SHP77 (cell line): ENCODE results near the gene SAMM50.

Experiments
- DNase-seq, 2 experiments: peaks; one replicate each; lab custom pipeline; 2025; lab: John Stamatoyannopoulos, UW

The SAMM50 gene

GRCh38 chr22:43976861-43977795 lies 21.9 kb downstream of the SAMM50 start:
- no peak for DNase-seq

- DNase-seq = no peak
Measured at GRCh38 chr22:43978558-43978957, 23.3 kb downstream of the SAMM50 start.

DNA sequence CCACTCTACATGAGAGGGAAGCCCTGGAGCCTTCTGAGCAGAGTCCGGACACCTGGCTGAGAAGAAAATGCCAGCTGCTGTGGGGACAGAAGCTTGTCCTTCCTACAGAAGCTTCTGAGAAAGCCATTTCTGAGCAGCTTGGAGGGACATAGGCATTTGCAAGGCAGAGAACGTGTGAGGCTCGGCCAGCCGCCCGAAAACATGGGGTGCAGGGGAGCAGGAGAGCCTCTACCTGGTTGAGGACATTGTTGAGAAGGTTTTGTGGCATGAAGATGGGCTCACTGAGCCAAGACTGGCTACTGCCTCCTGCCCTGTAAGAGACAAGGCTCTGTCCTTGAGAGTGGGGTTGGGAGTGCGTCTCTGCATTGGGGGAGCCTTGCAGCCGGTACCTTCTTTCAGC lies 25.3 kb downstream of the SAMM50 start:
- no peak for DNase-seq

DNA sequence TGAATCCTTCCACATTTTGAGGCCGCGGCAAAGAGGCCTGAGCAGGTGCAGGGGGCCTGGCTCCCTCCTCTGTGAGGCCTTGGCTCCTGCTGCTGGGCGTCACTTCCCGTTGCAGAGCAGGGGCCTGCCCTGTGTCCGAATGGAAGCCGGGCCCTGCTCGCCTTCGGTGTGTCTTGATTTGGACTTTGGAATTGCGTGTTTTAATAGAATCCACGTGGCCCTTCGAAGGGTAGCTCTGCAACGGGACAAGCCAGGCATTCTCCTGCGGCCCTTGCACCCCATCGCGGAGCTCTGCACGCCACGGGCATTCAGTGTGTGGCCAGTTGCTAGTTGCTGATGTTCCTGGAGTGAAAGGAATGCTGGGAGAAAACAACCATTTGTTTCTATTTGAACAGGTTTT lies 25.8 kb downstream of the SAMM50 start:
- DNase-seq = no peak

- DNase-seq = no peak
Measured at GRCh38 chr22:43983808-43984207, 28.6 kb downstream of the SAMM50 start.

GRCh38 chr22:43985532-43985931 lies 30.3 kb downstream of the SAMM50 start:
- DNase-seq = no peak

GRCh38 chr22:43988116-43988820 lies 33.0 kb downstream of the SAMM50 start:
- DNase-seq = no peak

DNA sequence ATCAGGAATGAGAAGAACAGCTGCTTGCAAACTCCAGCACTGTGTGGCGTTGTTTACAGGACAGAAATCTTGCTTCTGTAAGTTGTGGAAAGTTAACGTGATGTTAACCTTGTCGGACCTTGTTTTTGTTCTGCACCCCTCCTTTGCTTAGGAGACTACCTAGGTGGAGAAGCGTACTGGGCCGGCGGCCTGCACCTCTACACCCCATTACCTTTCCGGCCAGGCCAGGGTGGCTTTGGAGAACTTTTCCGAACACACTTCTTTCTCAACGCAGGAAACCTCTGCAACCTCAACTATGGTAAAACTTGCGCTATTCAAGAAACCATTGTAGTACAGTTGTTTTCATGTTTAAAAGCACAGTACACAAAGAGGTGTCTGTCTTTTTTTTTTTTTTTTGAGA lies 33.7 kb downstream of the SAMM50 start:
- no peak for DNase-seq

- DNase-seq = no peak
Measured at GRCh38 chr22:43990044-43990443, 34.8 kb downstream of the SAMM50 start.

DNA sequence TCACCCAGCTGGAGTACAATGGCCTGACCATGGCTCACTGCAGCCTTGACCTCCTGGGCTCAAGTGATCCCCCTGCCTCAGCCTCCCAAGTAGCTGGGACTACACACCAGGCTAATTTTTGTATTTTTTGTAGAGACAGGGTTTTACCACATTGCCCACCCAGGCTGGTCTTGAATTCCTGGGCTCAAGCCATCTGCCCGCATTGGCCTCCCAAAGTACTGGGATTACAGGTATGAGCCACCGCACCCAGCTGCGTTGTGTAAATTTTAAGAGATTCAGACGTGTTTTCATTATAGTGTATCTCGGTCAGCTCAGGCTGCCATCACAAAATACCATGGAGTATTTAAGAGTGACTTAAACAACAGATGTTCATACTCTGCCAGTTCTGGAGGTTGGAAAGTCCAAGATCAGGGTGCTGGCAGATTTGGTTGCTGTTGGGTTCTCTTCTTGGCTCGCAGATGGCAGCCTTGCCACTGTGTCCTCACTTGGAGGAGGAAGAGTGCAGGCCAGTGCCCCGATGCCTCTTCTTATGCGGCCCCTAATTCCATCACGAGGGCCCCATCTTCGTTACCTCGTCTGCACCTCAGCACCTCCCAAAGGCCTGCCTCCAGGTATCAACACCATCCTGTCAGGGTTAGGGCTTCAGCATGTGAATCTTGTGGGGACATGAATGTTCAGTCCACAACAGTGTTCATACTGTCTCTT lies 36.2 kb downstream of the SAMM50 start:
- DNase-seq = no peak

DNA sequence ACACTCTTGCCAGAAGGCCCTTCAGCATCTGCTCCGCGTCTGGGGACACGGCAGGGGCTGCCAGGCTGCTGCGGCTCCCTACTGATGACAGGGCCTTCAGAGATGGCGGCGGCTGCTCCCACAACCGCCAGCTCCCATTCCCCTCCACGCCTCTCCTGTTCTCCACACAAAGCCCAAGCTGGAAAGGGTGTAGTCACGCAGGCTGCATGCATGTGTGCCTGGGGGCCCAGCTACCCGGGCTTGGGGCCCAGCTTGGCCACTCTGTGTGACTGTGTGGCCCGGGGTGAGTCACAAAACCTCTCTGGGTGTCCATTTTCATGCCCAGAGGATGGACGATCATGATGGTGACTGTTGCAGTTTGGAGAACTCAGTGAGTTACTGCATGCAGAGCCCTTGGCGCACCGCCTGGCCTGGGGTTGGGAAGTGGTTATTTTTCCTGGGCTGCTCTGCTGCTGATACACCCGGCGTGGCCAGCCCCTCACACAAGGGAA lies 37.1 kb downstream of the SAMM50 start:
- DNase-seq = no peak

- DNase-seq = peak; percentile 35 to 39
Measured at GRCh38 chr22:43993072-43993760, 38.0 kb downstream of the SAMM50 start.

DNA sequence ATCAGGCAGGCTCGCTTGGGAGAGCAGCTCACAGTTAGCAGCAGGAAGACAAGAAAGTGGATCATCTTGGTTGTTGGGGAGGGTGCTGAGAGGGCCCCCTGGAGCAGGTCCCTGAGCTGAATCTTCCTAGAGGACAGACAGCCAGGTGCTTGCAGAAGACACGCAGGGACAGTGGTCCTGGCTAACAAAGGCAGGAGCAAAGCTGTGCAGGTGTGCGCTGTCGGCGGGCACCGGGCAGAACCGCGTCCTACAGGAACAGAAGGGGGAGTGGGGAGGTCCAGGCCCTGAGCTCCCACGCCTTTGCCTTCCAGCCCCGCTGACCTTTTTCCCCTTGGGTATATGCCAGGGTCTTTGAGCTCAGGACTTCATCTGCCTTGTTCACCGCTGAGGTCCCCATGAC lies 38.8 kb downstream of the SAMM50 start:
- DNase-seq = no peak

DNA sequence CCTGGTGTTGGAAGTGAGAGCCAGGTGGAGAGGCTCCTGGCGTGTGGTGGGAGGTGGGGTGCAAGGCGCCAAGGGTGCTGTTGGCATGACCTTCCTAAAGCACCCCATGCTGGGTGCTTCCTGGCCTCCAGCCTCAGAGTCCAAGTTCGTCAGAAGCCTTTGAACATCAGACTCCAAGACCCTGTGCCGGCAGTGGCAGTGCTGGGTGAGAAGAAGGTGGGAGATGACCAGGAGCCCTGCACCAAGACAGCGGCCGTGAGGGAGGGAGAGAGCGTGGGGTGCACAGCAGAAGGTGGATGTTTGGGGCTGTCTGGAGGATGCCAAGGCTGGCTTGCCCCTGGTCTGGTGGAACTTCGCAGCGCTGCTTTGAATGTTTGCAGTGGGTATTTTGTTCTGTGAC lies 39.2 kb downstream of the SAMM50 start:
- DNase-seq = no peak

GRCh38 chr22:43995057-43995685 lies 39.9 kb downstream of the SAMM50 start:
- no peak for DNase-seq

GRCh38 chr22:43995798-43996169 lies 40.5 kb downstream of the SAMM50 start:
- no peak for DNase-seq

DNA sequence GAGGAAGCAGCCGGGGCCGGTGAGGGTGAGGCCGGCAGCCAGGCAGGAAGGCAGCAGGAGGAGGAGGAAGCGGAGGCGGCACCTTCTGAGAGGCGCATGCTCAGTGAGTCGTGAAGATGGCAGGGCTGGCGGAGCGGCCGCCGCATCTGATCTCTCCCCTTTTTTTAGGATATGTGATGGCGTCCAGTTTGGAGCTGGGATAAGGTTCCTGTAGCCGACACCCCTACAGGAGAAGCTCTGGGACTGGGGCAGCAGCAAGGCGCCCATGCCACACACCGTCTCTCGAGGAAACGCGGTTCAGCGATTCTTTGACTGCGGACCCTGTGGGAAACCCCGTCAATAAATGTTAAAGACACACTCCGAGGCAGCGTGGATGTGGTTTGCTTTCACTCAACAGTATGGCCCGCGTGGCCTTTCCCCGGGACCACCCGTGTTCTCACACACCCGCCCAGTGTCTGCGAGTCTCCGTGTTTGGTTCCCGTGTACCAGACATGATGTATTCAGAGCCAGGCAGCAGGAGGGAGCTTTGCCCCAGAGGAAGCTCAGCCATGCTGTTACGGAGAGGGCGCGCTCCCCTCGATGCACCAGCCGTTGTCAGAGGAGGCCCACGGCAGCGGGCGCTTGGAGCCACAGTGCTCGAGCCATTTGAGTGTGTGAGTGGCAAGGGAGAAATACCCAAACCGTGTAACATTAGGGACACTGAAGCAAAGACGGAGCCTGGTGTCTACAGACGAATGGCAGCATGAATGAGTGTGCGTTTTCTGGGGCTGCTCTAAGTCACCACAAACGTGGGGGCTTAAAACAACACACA lies 41.1 kb downstream of the SAMM50 start:
- DNase-seq = no peak

GRCh38 chr22:43996981-43997265 lies 41.7 kb downstream of the SAMM50 start:
- DNase-seq = no peak

GRCh38 chr22:43998679-43999264 lies 43.5 kb downstream of the SAMM50 start:
- no peak for DNase-seq

- DNase-seq = no peak
Measured at GRCh38 chr22:43999378-43999777, 44.1 kb downstream of the SAMM50 start.
